DMS114 treated with DMSO at 0.1 percent for 48 hours (cell line): Measurements from ENCODE around the gene FOXI3.
"Not testable (repeated sequence)": the region's sequence is repeated elsewhere in the genome, so short reads cannot be mapped to it uniquely, and the experiment has no call there.

Source experiments
- DNase-seq: peaks from one replicate; lab custom pipeline; 2025; ENCODE audit not compliant: unreplicated experiment; lab: John Stamatoyannopoulos, UW

The FOXI3 gene

DNA sequence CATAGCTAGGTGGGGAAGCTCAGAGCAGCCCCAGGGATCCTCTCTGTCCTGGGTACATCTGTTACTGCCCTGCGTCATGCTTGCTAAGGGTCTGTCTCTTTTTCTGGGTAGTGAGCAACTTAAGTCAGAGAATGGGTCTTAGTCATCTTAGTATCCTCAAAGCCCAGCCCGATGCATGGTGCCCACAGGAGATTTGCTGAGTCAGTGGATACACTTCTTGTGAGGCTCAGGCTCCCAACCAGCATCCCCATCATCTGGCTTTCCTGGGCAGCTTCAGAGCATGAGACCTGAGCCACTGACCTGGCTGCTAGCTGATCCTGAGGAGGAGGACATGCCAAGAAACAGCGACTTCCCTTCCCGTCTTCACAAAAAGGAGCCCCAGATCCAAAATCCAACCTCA is 10.0 kb downstream of the FOXI3 start:
- DNase-seq, result no peak

GRCh38 chr2:88442061-88442460 is 10.4 kb downstream of the FOXI3 start:
- DNase-seq, result no peak

- DNase-seq, result no peak
Observed at GRCh38 chr2:88437010-88437409, 15.5 kb downstream of the FOXI3 start.

- DNase-seq, result no peak
Observed at GRCh38 chr2:88429929-88430328, 22.6 kb downstream of the FOXI3 start.

DNA sequence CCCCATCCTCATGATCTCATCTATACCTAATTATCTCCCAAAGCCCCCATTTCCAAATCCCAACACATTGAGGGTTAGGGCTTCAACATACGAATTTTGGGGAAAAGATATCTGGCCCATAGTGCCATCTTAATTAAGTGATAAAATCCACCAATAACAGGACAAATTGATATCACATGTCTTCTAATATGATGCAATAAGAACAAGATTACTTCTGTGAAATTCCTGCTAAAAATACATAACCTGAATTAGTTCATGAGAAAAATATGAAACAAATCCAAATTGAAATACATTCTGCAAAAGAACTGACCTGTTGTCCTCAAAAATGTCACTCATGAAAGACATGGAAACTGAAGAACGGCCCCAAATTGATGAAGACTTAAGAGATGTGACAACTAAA is 28.8 kb downstream of the FOXI3 start:
- DNase-seq, result no peak

DNA sequence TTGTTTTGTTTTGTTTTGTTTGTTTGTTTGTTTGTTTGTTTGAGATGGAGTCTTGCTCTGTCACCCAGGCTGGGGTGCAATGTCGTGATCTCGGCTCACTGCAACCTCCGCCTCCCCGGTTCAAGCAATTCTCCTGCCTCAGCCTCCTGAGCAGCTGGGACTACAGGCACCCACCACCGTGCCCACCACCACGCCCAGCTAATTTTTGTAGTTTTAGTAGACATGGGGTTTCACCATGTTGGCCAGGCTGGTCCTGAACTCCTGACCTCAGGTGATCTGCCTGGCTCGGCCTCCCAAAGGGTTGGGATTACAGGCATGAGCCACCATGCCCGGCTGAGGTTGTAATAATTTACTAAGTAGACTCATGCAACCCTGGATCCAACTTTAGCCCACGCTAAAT is 33.4 kb downstream of the FOXI3 start:
- DNase-seq, result not testable (repeated sequence)

GRCh38 chr2:88416016-88416663 is 36.4 kb downstream of the FOXI3 start:
- no peak for DNase-seq

GRCh38 chr2:88408870-88409269 is 43.6 kb downstream of the FOXI3 start:
- not testable (repeated sequence) for DNase-seq

- DNase-seq, result no peak
Observed at GRCh38 chr2:88400037-88400767, 52.3 kb downstream of the FOXI3 start.

GRCh38 chr2:88398180-88398579 is 54.3 kb downstream of the FOXI3 start:
- DNase-seq, result no peak
